Measurements from ENCODE around the gene ZNF526.
A peak's percentile ranks its signal among the peaks of the same experiment; 100 is the strongest.
"Not testable (repeated sequence)": the region's sequence is repeated elsewhere in the genome, so short reads cannot be mapped to it uniquely, and the experiment has no call there.

The ZNF526 gene

GRCh38 chr19:42246922-42247639, 27.0 kb downstream of the ZNF526 start:
- no peak for DNase-seq

- DNase-seq = no peak
Measured at GRCh38 chr19:42247640-42248199, 27.6 kb downstream of the ZNF526 start.

- no peak for DNase-seq
Measured at GRCh38 chr19:42248270-42249148, 28.4 kb downstream of the ZNF526 start.

- DNase-seq = no peak
Measured at GRCh38 chr19:42249149-42249750, 29.1 kb downstream of the ZNF526 start.

- no peak for DNase-seq
Measured at GRCh38 chr19:42249769-42250168, 29.7 kb downstream of the ZNF526 start.

- no peak for DNase-seq
Measured at GRCh38 chr19:42250183-42250665, 30.1 kb downstream of the ZNF526 start.

GRCh38 chr19:42250666-42251531, 30.8 kb downstream of the ZNF526 start:
- no peak for DNase-seq

GRCh38 chr19:42251572-42252358, 31.7 kb downstream of the ZNF526 start:
- no peak for DNase-seq

GRCh38 chr19:42252365-42253244, 32.5 kb downstream of the ZNF526 start:
- DNase-seq = no peak

- peak; percentile 46 to 65 for DNase-seq
Measured at GRCh38 chr19:42253245-42254088, 33.4 kb downstream of the ZNF526 start.

- peak; percentile 79 to 80 for DNase-seq
Measured at GRCh38 chr19:42254089-42254849, 34.2 kb downstream of the ZNF526 start.

- peak; percentile 91 to 94 for DNase-seq
Measured at GRCh38 chr19:42254850-42255765, 35.0 kb downstream of the ZNF526 start, which contains the start of gene ERF. Gene ERF, minus strand, starts transcription at chr19:42255128. Its CDS starts 129 bp downstream, at chr19:42254999.

- no peak for DNase-seq
Measured at GRCh38 chr19:42255766-42256745, 35.9 kb downstream of the ZNF526 start.

GRCh38 chr19:42257842-42258241, 37.7 kb downstream of the ZNF526 start:
- DNase-seq = not testable (repeated sequence)

- DNase-seq = no peak
Measured at GRCh38 chr19:42261763-42262162, 41.7 kb downstream of the ZNF526 start.

- not testable (repeated sequence) for DNase-seq
Measured at GRCh38 chr19:42266105-42266504, 46.0 kb downstream of the ZNF526 start.

Measured in stimulated activated CD4-positive, alpha-beta T cell treated with anti-CD3 and anti-CD28 coated beads, Interleukin-4, amount 100 ng/mL, for 4 hours (primary cell).